Measurements from ENCODE around the gene ELP5.

ELP5 gene

GRCh38 chr17:7250695-7251627 lies 1.1 kb upstream of the ELP5 start:
- Histone ChIP-seq H3K9ac (ENCODE audit: low read length) (peak overlapping the region; percentile 97), H3K27me3 (ENCODE audit: insufficient read depth, low read length) (no peaks in the 10 kb centered on the region), H3K27ac (ENCODE audit: low read depth, low read length, poor library complexity, severe bottlenecking) (peak overlapping the region; percentile 39), H3K9me3 (ENCODE audit: low read length) (no peaks in the 10 kb centered on the region), H3K36me3 (ENCODE audit: insufficient read depth, low read length) (peaks cover 35% of the 10 kb centered on the region), H3K79me2 (ENCODE audit: insufficient read depth, low read length) (peaks cover 31% of the 10 kb centered on the region), H3K4me2 (ENCODE audit: low read length) (peak overlapping the region; percentile 99), H4K20me1 (ENCODE audit: insufficient read depth, low read length) (no peaks in the 10 kb centered on the region), H3F3A (ENCODE audit: insufficient read depth, low read length) (no peaks in the 10 kb centered on the region), H2AFZ (ENCODE audit: low read length) (no peak overlapping the region), H3K4me3 (ENCODE audit: low read depth, low read length, poor library complexity, severe bottlenecking) (peak overlapping the region; percentile 77), H3K9me2 (ENCODE audit: low read depth, low read length) (no peaks in the 10 kb centered on the region), H3K4me1 (ENCODE audit: insufficient read depth, low read length, severe bottlenecking) (peaks cover 32% of the 10 kb centered on the region)
- TF ChIP-seq EZH2 (IDR thresholded peaks at IDR 0.05; ENCODE audit: borderline replicate concordance, low read length) = no peak
- no peak for TF ChIP-seq CTCF (IDR thresholded peaks at IDR 0.05; ENCODE audit: low read length)

- TF ChIP-seq EZH2 (IDR thresholded peaks at IDR 0.05; ENCODE audit: borderline replicate concordance, low read length) (no peak), CTCF (IDR thresholded peaks at IDR 0.05; ENCODE audit: low read length) (no peak)
- H4K20me1 ChIP-seq (ENCODE audit: insufficient read depth, low read length) = no peaks in the 10 kb centered on the region
- H3K4me1 ChIP-seq (ENCODE audit: insufficient read depth, low read length, severe bottlenecking) = peaks cover 32% of the 10 kb centered on the region
- peak within 1 kb of the TSS; percentile 77 for H3K4me3 ChIP-seq (ENCODE audit: low read depth, low read length, poor library complexity, severe bottlenecking)
- no peaks in the 10 kb centered on the region for H3K9me3 ChIP-seq (ENCODE audit: low read length)
- peak within 1 kb of the TSS; percentile 84 for H3K27ac ChIP-seq (ENCODE audit: low read depth, low read length, poor library complexity, severe bottlenecking)
- H2AFZ ChIP-seq (ENCODE audit: low read length) = no peak within 1 kb of the TSS
- peak within 1 kb of the TSS; percentile 99 for H3K4me2 ChIP-seq (ENCODE audit: low read length)
- peaks cover 31% of the 10 kb centered on the region for H3K79me2 ChIP-seq (ENCODE audit: insufficient read depth, low read length)
- H3K36me3 ChIP-seq (ENCODE audit: insufficient read depth, low read length) = peaks cover 35% of the 10 kb centered on the region
- H3K9me2 ChIP-seq (ENCODE audit: low read depth, low read length) = no peaks in the 10 kb centered on the region
- no peaks in the 10 kb centered on the region for H3K27me3 ChIP-seq (ENCODE audit: insufficient read depth, low read length)
- no peaks in the 10 kb centered on the region for H3F3A ChIP-seq (ENCODE audit: insufficient read depth, low read length)
- H3K9ac ChIP-seq (ENCODE audit: low read length) = peak within 1 kb of the TSS; percentile 97
Measured at GRCh38 chr17:7251661-7252175, 297 bp upstream of the ELP5 start, which contains the start of gene CTDNEP1. CTDNEP1 (minus strand) TSS chr17:7251734; CDS start chr17:7251296, 438 bp downstream.

- Histone ChIP-seq H3F3A (ENCODE audit: insufficient read depth, low read length) (no peaks in the 10 kb centered on the region), H3K27me3 (ENCODE audit: insufficient read depth, low read length) (no peaks in the 10 kb centered on the region), H2AFZ (ENCODE audit: low read length) (no peak overlapping the region), H3K9me2 (ENCODE audit: low read depth, low read length) (no peaks in the 10 kb centered on the region), H3K36me3 (ENCODE audit: insufficient read depth, low read length) (peaks cover 32% of the 10 kb centered on the region; the same call in 1 of the 2 replicates), H3K9ac (ENCODE audit: low read length) (peak overlapping the region; percentile 83), H3K4me1 (ENCODE audit: insufficient read depth, low read length, severe bottlenecking) (peaks cover 32% of the 10 kb centered on the region), H3K27ac (ENCODE audit: low read depth, low read length, poor library complexity, severe bottlenecking) (no peak overlapping the region), H3K4me3 (ENCODE audit: low read depth, low read length, poor library complexity, severe bottlenecking) (peak overlapping the region; percentile 77), H3K79me2 (ENCODE audit: insufficient read depth, low read length) (peaks cover 31% of the 10 kb centered on the region), H3K9me3 (ENCODE audit: low read length) (no peaks in the 10 kb centered on the region), H4K20me1 (ENCODE audit: insufficient read depth, low read length) (no peaks in the 10 kb centered on the region), H3K4me2 (ENCODE audit: low read length) (peak overlapping the region; percentile 94)
- TF ChIP-seq CTCF (IDR thresholded peaks at IDR 0.05; ENCODE audit: low read length) (no peak), EZH2 (IDR thresholded peaks at IDR 0.05; ENCODE audit: borderline replicate concordance, low read length) (no peak)
Measured at GRCh38 chr17:7253082-7253481, 1.1 kb downstream of the ELP5 start.
